GM23338 (cell line): ENCODE data around the gene SLC10A3. TPM values are rescaled to one million over a fixed set of nuclear protein-coding genes. Genes with fewer than 3 reads are reported as not detected.

ENCODE experiments used
- ATAC-seq: fragments of 200-7000 bp; cut with Tn5 transposase; 3 replicates; pipeline ENCODE4 v1.9.1; 2020
- DNase-seq: peaks from one replicate; pipeline ENCODE4 v3.0.0-alpha.2; 2015; ENCODE audit warnings: low spot score
- H2AFZ ChIP-seq: fragments of 200-600 bp; sonication (generic); 2 replicates; pipeline ENCODE4 v1.8.0; 2016; ENCODE audit warnings: antibody characterized with exemption, mild to moderate bottlenecking, moderate library complexity
- H3F3A ChIP-seq: fragments of 200-600 bp; sonication (generic); replicated peaks from 2 replicates; pipeline ENCODE4 v1.8.0; 2017; ENCODE audit warnings: antibody characterized with exemption, mixed run types, low read depth
- H3K27ac ChIP-seq: fragments of 200-600 bp; sonication (generic); 2 replicates; pipeline ENCODE4 v1.6.1; 2016; ENCODE audit warnings: low read depth
- H3K27me3 ChIP-seq: fragments of 200-600 bp; sonication (generic); 2 replicates; pipeline ENCODE4 v1.8.0; 2016; ENCODE audit warnings: mild to moderate bottlenecking, mixed run types, moderate library complexity; ENCODE audit not compliant: insufficient read depth
- H3K36me3 ChIP-seq: fragments of 200-600 bp; sonication (generic); 2 replicates; pipeline ENCODE4 v1.8.0; 2016; ENCODE audit warnings: mild to moderate bottlenecking; ENCODE audit not compliant: insufficient read depth
- H3K4me1 ChIP-seq: fragments of 200-600 bp; sonication (generic); 2 replicates; pipeline ENCODE4 v1.8.0; 2016; ENCODE audit warnings: mild to moderate bottlenecking, moderate library complexity; ENCODE audit not compliant: insufficient read depth
- H3K4me2 ChIP-seq: fragments of 200-600 bp; sonication (generic); 2 replicates; pipeline ENCODE4 v1.7.1; 2017; ENCODE audit warnings: mixed run types
- H3K4me3 ChIP-seq: fragments of 200-600 bp; sonication (generic); 2 replicates; pipeline ENCODE4 v1.6.1; 2016; ENCODE audit warnings: mixed run types
- H3K79me2 ChIP-seq: fragments of 200-600 bp; sonication (generic); replicated peaks from 2 replicates; pipeline ENCODE4 v1.8.0; 2017; ENCODE audit warnings: mild to moderate bottlenecking; ENCODE audit not compliant: insufficient read depth
- H3K9me2 ChIP-seq: fragments of 200-600 bp; sonication (generic); 2 replicates; pipeline ENCODE4 v1.8.0; 2017; ENCODE audit not compliant: insufficient read depth
- H4K20me1 ChIP-seq: fragments of 200-600 bp; sonication (generic); replicated peaks from 2 replicates; pipeline ENCODE4 v1.8.0; 2017; ENCODE audit warnings: mild to moderate bottlenecking; ENCODE audit not compliant: insufficient read depth
- H3K27ac Mint-ChIP-seq: 2 replicates; pipeline ENCODE4 v1.8.0; 2020; ENCODE audit warnings: inconsistent platforms, mild to moderate bottlenecking, moderate library complexity, mixed read lengths
- H3K27me3 Mint-ChIP-seq: 3 replicates; pipeline ENCODE4 v1.8.0; 2022; ENCODE audit warnings: low read depth, mild to moderate bottlenecking, moderate library complexity, mixed read lengths, inconsistent platforms; ENCODE audit not compliant: insufficient read depth, poor library complexity
- H3K36me3 Mint-ChIP-seq: 3 replicates; pipeline ENCODE4 v1.8.0; 2021; ENCODE audit warnings: low read depth, mild to moderate bottlenecking, inconsistent platforms, moderate library complexity, mixed read lengths
- H3K4me1 Mint-ChIP-seq: 3 replicates; pipeline ENCODE4 v1.8.0; 2020; ENCODE audit warnings: mild to moderate bottlenecking, inconsistent platforms, mixed read lengths
- H3K4me3 Mint-ChIP-seq: 3 replicates; pipeline ENCODE4 v1.8.0; 2021; ENCODE audit warnings: moderate library complexity, mild to moderate bottlenecking, inconsistent platforms, mixed read lengths
- H3K9me3 Mint-ChIP-seq: 3 replicates; pipeline ENCODE4 v1.8.0; 2020; ENCODE audit warnings: moderate library complexity, mild to moderate bottlenecking, inconsistent platforms, mixed read lengths
- CREB1 ChIP-seq: fragments of 250-450 bp; sonication (Bioruptor Pico); IDR thresholded peaks from 2 replicates; pipeline ENCODE4 v1.5.0; 2020; ENCODE audit warnings: low read depth, mild to moderate bottlenecking, moderate library complexity
- ETS1 ChIP-seq: IDR thresholded peaks from 2 replicates; pipeline ENCODE4 v1.6.1; 2016; ENCODE audit warnings: antibody characterized with exemption
- EZH2 ChIP-seq: fragments of 200-600 bp; sonication (generic); IDR thresholded peaks from one replicate; pipeline ENCODE4 v1.8.0; 2017; ENCODE audit warnings: antibody characterized with exemption, mild to moderate bottlenecking, low read depth; ENCODE audit not compliant: unreplicated experiment
- EZH2phosphoT487 ChIP-seq: fragments of 200-600 bp; sonication (generic); IDR thresholded peaks from one replicate; pipeline ENCODE4 v1.8.1; 2018; ENCODE audit warnings: antibody characterized with exemption; ENCODE audit not compliant: unreplicated experiment
- POLR2AphosphoS5 ChIP-seq: IDR thresholded peaks from 2 replicates; pipeline ENCODE4 v1.6.1; 2016; ENCODE audit warnings: antibody characterized with exemption, low read depth
- STAT1 ChIP-seq: IDR thresholded peaks from one replicate; pipeline ENCODE4 v1.6.1; 2016; ENCODE audit warnings: antibody characterized with exemption; ENCODE audit not compliant: unreplicated experiment
- ZNF331 ChIP-seq: fragments of 250-450 bp; sonication (Bioruptor Pico); IDR thresholded peaks from 2 replicates; pipeline ENCODE4 v1.5.0; 2020; ENCODE audit warnings: low read depth, mild to moderate bottlenecking, moderate library complexity
- ZNF462 ChIP-seq: fragments of 250-450 bp; sonication (Bioruptor Pico); IDR thresholded peaks from 2 replicates; pipeline ENCODE4 v1.5.0; 2020; ENCODE audit warnings: mild to moderate bottlenecking, moderate library complexity
- polyA plus RNA-seq: library from polyadenylated mRNA; unstranded; fragments of >200 nt; fragmentation: Nextera tagmentation; extraction: Ambion mirVana; gene quantifications from 2 replicates; pipeline ENCODE4 v1.2.1, GENCODE V29; 2016
- total RNA-seq: library from RNA; depleted of rRNA; stranded (reverse); fragments of >200 nt; shearing (Covaris generic); gene quantifications from 2 replicates; pipeline ENCODE4 v1.2.3, GENCODE V29; 2014

The SLC10A3 gene
- total and polyA plus RNA-seq, 2 experiments from 2014 or later, result 7.6 to 17.6 TPM

- Histone ChIP-seq H3K79me2 (no peaks in the 10 kb centered on the region), H3K4me3 (no peak overlapping the region), H3K9me2 (no peaks in the 10 kb centered on the region), H3F3A (no peaks in the 10 kb centered on the region), H3K27ac (no peak overlapping the region), H4K20me1 (no peaks in the 10 kb centered on the region; the same call in 1 of the 2 replicates), H3K36me3 (no peaks in the 10 kb centered on the region), H3K4me1 (no peaks in the 10 kb centered on the region), H2AFZ (no peak overlapping the region), H3K4me2 (no peak overlapping the region), H3K27me3 (no peaks in the 10 kb centered on the region)
- Mint-ChIP-seq H3K27ac (no peak overlapping the region), H3K27me3 (peaks cover 12% of the 10 kb centered on the region), H3K4me3 (no peak overlapping the region), H3K36me3 (peaks cover 5% of the 10 kb centered on the region; the same call in 2 of the 3 replicates), H3K4me1 (peaks cover 10% of the 10 kb centered on the region; the same call in 2 of the 3 replicates), H3K9me3 (no peaks in the 10 kb centered on the region)
- no peak for TF ChIP-seq ZNF331 (CRISPR knock-in tag)
- TF ChIP-seq ETS1, result no peak
- no peak for TF ChIP-seq EZH2
- TF ChIP-seq POLR2AphosphoS5, result no peak
- no peak for TF ChIP-seq ZNF462
- no peak for TF ChIP-seq CREB1 (CRISPR knock-in tag)
- TF ChIP-seq STAT1, result no peak
- no peak for TF ChIP-seq EZH2phosphoT487
- DNase-seq (no peak), ATAC-seq (no peak)
Observed at GRCh38 chrX:154483325-154483724, 7.1 kb downstream of the SLC10A3 start.
